Body of pancreas (tissue), 4 donors: Measurements from ENCODE around the gene TRIM3. TPM values are rescaled to one million over a fixed set of nuclear protein-coding genes. Genes with fewer than 3 reads are reported as not detected.

ENCODE experiments used
- ATAC-seq: fragments of 150-250 bp; one replicate; pipeline ENCODE4 v1.9.1; 2016
- DNase-seq, 4 donors: peaks; one replicate each; pipeline ENCODE4 v3.0.0-alpha.2; 2019
- H3K27ac ChIP-seq, 4 donors: fragments of 200-600 bp; sonication (generic); 1 replicate in 3 of 4; 2 replicates in 1 of 4; pipeline versions ENCODE4 v1.5.1 to v1.6.1; 2016 to 2019; ENCODE audit warnings: mild to moderate bottlenecking in 1 of 4, mixed read lengths in 1 of 4, moderate library complexity in 1 of 4
- H3K27me3 ChIP-seq, 2 donors: fragments of 200-600 bp; sonication (generic); one replicate each; pipeline ENCODE4 v1.6.0; 2016; ENCODE audit warnings: mild to moderate bottlenecking in 1 of 2
- H3K36me3 ChIP-seq, 2 donors: fragments of 200-600 bp; sonication (generic); replicated peaks in 1 of 2; 2 replicates each; pipeline ENCODE4 v1.5.1; 2016; ENCODE audit warnings: low read depth in 2 of 2; ENCODE audit not compliant: insufficient read depth in 1 of 2
- H3K4me1 ChIP-seq: fragments of 200-600 bp; sonication (generic); one replicate; pipeline ENCODE4 v1.6.0; 2016
- H3K4me3 ChIP-seq, 2 donors: fragments of 200-600 bp; sonication (generic); 1 replicate in 1 of 2; 2 replicates in 1 of 2; pipeline ENCODE4 v1.5.1; 2016 to 2019
- H3K9me3 ChIP-seq, 3 donors: fragments of 200-600 bp; sonication (generic); 1 replicate in 2 of 3; 2 replicates in 1 of 3; pipeline ENCODE4 v1.5.1; 2016
- CTCF ChIP-seq, 7 experiments: fragments of 450-650 bp in 4 of 7; fragments of 200-600 bp in 3 of 7; sonication (generic) in 3 of 7; IDR thresholded peaks; one replicate each; pipeline ENCODE4 v1.5.1; 2016 to 2019; ENCODE audit warnings: antibody characterized with exemption in 7 of 7
- POLR2A ChIP-seq, 3 donors: fragments of 450-650 bp; IDR thresholded peaks; one replicate each; pipeline ENCODE4 v1.6.1; 2016; ENCODE audit warnings: antibody characterized with exemption in 3 of 3, mild to moderate bottlenecking in 2 of 3
- WGBS, 2 donors: methylation state at CpG; one replicate each; pipeline ENCODE4 v1.1.5; 2017; 5-methylcytosine and 5-hydroxymethylcytosine counted together
- intact Hi-C: fragments of 100-400 bp; cut with DNase I; formaldehyde crosslinking; loops from one replicate; pipeline ENCODE4 v1.15.1; 2023
- total RNA-seq, 2 donors: library from RNA; depleted of rRNA; stranded (reverse); fragments of >200 nt; gene quantifications; one replicate each; pipeline ENCODE4 v1.1.0, GENCODE V29; 2016

Gene TRIM3
- total RNA-seq, 2 donors from 2014 or later, result 22.1 to 24.9 TPM

- DNase-seq, result no peak
- intact Hi-C loops, result loop anchor here (5.0 kb wide), 2 partner anchors 59 to 61 kb away; no protein-coding TSS in a partner anchor
- no peaks in the 10 kb centered on the region for H3K36me3 ChIP-seq
- no peak within 1 kb of the TSS for H3K4me3 ChIP-seq
- peaks cover 9% of the 10 kb centered on the region for H3K4me1 ChIP-seq
- H3K27me3 ChIP-seq, result no peaks in the 10 kb centered on the region
- WGBS, 2 donors, result 35 to 59% methylated on average over 2 to 3 of the region's 3 CpGs
- no peaks in the 10 kb centered on the region for H3K9me3 ChIP-seq
- TF ChIP-seq CTCF (IDR thresholded peaks at IDR 0.05), result no peak
- no peak for TF ChIP-seq POLR2A (IDR thresholded peaks at IDR 0.05)
- H3K27ac ChIP-seq, result no peak within 1 kb of the TSS
- no peak for ATAC-seq
Observed at GRCh38 chr11:6440906-6441358, 32.8 kb downstream of the TRIM3 start, which contains the start of gene HPX. Gene HPX (minus strand): TSS chr11:6440987. CDS start chr11:6440963, 24 bp downstream.

- H3K4me1 ChIP-seq, result peaks cover 9% of the 10 kb centered on the region
- DNase-seq (peak; percentile 67 to 77 (median 70)), ATAC-seq (peak; percentile 78)
- no peaks in the 10 kb centered on the region for H3K27me3 ChIP-seq
- intact Hi-C loops, result no loop called here
- WGBS, 2 donors, result 0 to 7% methylated on average over 1 of the region's 1 CpG
- no peak overlapping the region for H3K27ac ChIP-seq
- H3K9me3 ChIP-seq, result no peaks in the 10 kb centered on the region
- TF ChIP-seq CTCF (IDR thresholded peaks at IDR 0.05) (peak; percentile 41 to 85 (median 72)), POLR2A (IDR thresholded peaks at IDR 0.05) (no peak)
- no peak overlapping the region for H3K4me3 ChIP-seq
- no peaks in the 10 kb centered on the region for H3K36me3 ChIP-seq
Observed at GRCh38 chr11:6438979-6439571, 34.7 kb downstream of the TRIM3 start.

GRCh38 chr11:6437993-6438392 is 35.7 kb downstream of the TRIM3 start:
- no peaks in the 10 kb centered on the region for H3K9me3 ChIP-seq
- intact Hi-C loops, result no loop called here
- H3K27ac ChIP-seq, result no peak overlapping the region
- DNase-seq, result peak in 1 of 4 donors; percentile 11
- no peaks in the 10 kb centered on the region for H3K27me3 ChIP-seq
- H3K36me3 ChIP-seq, result no peaks in the 10 kb centered on the region
- ATAC-seq, result no peak
- peaks cover 9% of the 10 kb centered on the region for H3K4me1 ChIP-seq
- WGBS, 2 donors, result 49 to 55% methylated on average over 3 of the region's 3 CpGs
- no peak overlapping the region for H3K4me3 ChIP-seq
- no peak for TF ChIP-seq POLR2A (IDR thresholded peaks at IDR 0.05)
- no peak for TF ChIP-seq CTCF (IDR thresholded peaks at IDR 0.05)

- ATAC-seq, result no peak
- DNase-seq, result no peak
- Histone ChIP-seq H3K27me3 (no peaks in the 10 kb centered on the region), H3K36me3 (no peaks in the 10 kb centered on the region), H3K4me3 (no peak overlapping the region), H3K9me3 (no peaks in the 10 kb centered on the region), H3K4me1 (peaks cover 9% of the 10 kb centered on the region), H3K27ac (no peak overlapping the region)
- no peak for TF ChIP-seq POLR2A (IDR thresholded peaks at IDR 0.05)
- no peak for TF ChIP-seq CTCF (IDR thresholded peaks at IDR 0.05)
- intact Hi-C loops, result no loop called here
- 86 to 89% methylated on average over 8 to 12 of the region's 12 CpGs for WGBS, 2 donors
Observed at GRCh38 chr11:6437423-6437822, 36.3 kb downstream of the TRIM3 start.
